GM19467 (cell line): ENCODE results near the gene SEC61G.

Experiments used
- ATAC-seq: cut with Tn5 transposase; IDR thresholded peaks from one replicate; pipeline ENCODE4 v1.9.1; 2021; ENCODE audit warnings: mild to moderate bottlenecking, moderate library complexity; ENCODE audit not compliant: unreplicated experiment

Gene SEC61G

DNA sequence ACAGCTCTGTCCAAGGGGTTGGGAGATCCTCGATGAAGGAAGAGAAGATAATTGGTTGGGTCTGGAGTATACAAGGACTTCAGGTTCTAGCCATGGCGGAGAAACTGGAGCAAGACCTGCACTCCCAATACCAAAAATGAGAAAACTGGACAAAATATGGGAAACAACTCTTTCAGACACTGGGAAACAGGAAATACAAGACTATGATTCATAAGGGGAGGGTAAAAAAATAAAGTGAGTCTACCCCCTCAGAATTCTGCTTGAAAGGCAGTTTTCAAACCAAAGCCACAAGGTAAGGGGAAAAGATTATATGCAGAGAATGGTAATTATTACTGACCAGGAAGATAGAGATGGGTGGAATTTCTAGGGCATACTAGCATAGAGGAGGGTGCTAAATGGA lies 10.2 kb upstream of the SEC61G start:
- ATAC-seq = no peak

DNA sequence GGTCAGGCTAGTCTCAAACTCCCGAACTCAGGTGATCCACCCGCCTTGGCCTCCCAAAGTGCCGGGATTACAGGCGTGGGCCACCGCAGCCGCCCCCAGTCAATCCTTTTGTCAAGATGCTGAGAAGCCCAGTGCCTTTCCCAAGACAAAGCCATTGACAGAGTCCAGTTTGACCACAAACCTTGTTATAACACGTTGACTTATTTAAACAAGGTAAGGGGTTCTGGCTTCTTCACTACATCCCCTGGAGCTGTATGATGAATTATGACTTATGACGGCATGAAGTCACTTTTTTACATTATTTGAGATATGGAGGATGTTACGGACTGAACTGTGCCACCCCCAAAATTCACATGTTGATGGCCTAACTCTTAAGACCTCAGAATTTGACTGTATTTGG lies 5.8 kb upstream of the SEC61G start:
- ATAC-seq = no peak

DNA sequence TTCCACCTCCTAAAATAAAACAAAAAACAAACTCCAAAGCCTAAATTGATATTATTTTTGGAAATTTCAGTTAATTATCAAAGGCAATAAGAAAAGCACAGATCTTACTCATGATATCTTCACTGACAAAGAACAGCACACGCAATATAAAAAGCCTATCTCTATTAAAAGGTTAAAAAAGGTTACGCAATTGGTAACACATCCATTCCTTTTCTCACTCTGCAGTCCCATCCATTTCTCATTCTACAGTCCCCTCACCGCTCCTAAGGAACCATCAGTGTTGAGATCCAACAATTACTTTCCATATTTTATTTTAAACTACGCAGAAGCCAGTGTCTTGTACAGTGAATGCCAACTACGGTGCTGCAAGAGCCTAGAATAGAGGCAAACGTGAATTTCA lies 1.3 kb downstream of the SEC61G start:
- no peak for ATAC-seq

DNA sequence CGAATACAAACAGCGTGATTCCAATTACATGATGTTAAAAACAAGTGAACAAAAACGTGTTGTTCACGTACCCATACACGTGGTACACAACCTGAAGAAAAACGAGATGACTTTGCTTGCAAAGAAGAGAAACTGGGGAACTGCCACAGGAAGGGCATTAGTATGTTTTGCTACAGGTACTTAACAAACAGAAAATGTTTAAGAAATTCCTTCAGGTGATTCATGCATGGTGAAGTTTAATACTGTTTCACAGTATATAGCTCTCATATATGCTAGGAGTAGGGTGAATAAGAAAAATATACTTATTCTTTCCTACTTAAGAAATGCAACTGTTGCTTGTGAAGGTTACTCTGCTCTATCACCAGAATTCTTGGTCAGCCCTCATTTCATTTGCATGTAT lies 9.8 kb downstream of the SEC61G start:
- no peak for ATAC-seq

DNA sequence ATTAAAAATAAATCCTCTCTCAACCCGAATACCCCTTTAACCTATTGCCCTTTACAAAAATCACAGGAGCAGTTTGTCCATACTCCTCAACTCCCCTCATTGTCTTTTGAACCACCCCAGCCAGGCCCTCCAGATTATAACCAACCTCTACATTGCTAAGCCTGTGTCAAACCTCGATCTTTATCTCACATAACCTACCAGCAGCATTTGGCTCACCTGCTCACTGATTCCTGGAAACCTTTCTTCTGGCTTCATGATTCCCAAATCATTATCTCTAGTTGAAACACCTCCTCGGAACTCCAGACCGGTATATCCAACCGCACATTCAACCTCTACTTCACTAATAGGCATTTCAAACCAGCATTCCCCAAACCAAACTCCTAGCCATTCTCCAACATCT lies 11.8 kb downstream of the SEC61G start:
- ATAC-seq = no peak

DNA sequence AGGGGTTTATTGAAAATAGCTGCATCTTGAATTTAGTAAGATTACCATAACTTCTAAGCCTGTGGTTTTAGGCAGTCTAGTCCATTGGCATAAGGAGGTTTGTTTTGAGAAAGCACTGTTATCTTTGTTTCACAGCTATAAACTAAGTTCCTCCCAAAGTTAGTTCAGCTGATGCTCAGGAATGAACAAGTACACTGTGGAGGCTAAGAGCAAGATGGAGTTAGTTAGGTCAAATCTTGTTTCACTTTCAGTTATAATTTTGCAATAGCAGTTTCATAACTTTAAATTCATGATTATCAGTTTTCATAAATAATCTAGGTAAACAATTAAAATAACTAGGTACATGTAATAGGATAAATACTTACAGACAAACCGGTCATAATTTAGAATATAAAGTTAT lies 15.4 kb downstream of the SEC61G start:
- ATAC-seq = no peak

DNA sequence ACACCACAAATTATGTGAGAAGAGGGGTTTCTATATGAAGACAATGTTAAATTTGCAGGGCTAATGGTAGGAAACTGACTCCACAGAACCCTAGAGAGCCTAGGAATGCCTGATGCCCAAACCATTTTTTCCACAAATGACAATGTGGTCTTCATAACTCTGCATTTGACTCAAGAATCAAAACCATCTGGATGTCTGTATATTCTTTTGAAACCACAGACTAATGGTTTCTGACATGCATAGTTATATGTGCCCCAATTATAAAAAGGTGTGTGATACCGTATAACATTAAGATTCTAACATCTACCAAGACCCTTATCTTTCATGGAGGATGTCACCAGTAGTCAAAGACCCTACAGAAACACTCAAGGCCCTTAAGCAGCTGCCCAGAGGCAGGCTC lies 20.3 kb downstream of the SEC61G start:
- ATAC-seq = no peak

DNA sequence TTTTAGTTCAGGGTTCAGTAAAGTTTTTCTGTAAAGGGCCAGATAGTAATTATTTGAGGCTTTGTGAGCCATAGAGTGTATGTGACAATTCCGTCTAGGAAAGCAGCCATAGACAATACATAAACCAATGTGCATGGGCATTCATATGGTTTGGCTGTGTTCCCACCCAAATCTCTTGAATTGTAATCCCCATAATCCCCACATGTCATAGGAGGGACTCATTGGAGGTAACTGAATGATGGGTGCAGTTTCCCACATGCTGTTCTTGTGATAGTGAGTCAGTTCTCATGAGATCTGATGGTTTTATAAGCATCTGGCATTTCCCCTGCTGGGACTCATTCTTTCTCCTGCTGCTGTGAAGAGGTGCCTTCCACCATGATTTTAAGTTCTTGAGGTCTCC lies 29.9 kb downstream of the SEC61G start:
- ATAC-seq = no peak

DNA sequence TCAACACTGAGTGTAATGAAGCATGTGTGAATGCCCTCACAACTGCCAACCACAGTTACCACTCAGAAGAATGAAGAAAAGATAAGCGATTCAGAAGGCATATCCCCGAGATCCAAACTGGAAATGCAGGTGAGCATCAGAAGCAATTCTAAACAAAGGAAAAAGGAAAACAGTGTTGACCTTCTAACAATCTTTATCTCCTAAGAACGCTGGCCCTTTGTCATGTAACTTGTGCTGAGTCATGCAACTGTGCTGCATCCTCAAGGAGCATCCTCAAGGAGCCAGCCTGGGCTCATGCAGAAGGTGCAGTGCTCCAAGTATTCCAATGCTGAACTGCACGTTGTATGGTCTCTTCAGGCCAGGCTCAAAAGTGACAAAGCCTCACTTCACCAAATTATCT lies 30.6 kb downstream of the SEC61G start:
- no peak for ATAC-seq

DNA sequence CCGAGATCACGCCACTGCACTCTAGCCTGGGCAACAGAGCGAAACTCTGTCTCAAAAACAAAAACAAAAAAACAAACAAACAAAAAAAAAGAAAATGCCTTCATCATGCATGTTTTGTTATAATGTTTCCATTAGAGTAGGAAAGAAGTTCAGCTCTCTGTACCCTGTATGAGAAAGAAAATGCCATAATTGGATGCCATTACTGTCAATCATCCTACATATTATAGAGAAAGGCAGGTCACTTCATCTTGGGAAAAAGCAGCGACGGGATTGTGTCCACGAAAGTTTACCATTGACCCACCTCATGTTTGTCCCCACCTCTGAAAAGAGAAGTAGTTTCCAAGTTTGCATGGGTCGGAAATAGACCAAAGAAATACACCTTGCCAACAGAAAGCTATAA lies 33.8 kb downstream of the SEC61G start:
- ATAC-seq = no peak

DNA sequence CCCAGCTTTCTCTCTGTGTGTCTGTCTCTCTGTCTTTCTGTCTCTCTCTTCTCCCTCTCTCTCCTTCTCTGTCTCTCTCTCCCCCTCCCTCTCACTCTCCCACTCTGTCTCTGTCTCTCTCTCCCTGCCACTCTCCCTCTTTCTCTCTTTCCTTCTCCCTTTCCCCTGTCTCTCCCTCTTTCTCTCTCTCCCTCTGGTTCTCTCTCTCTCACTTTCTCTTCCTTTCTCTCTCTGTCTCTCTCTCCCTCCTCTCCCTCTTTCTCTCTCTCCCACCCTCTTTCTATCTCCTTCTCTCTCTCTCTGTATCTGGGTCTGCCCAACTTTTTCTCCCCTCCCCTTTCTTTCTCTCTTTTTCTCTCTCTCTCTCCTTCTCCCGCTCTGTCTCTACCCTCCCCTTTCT lies 36.5 kb downstream of the SEC61G start:
- ATAC-seq = no peak

DNA sequence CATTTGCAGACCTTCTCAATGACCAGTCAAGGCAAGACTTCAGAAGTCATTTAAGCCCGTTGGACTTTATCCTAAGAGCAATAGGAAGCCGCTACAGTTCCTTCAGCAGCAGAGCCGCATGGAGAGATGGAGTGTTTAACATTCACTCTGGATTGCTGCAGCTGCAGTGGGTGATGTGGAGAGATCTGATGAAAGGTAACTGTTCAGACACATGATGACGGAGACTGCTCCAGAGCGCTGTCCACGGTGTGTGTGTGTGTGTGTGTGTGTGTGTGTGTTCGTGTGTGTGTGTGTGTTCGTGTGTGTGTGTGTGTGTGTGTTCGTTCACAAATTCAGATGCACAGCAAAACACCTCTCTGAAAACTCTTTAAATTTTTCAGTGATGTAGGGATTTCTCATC lies 37.0 kb downstream of the SEC61G start:
- ATAC-seq = no peak

DNA sequence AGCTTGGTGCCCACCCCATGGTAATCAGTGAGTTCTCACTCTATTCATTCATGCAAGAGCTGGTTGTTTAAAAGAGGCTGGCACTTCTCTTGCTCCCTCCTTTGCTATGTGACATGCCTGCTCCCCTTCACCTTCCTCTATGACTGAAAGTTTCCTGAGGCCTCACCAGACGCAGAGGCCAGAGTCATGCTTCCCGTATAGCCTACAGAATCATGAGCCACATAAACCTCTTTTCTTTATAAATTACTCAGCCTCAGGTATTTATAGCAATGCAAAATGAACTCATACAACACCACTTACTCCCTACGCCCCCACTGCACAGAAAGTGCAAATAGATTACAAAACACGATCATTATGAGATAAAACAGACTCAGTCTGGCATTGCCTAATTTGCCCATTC lies 39.0 kb downstream of the SEC61G start:
- no peak for ATAC-seq

DNA sequence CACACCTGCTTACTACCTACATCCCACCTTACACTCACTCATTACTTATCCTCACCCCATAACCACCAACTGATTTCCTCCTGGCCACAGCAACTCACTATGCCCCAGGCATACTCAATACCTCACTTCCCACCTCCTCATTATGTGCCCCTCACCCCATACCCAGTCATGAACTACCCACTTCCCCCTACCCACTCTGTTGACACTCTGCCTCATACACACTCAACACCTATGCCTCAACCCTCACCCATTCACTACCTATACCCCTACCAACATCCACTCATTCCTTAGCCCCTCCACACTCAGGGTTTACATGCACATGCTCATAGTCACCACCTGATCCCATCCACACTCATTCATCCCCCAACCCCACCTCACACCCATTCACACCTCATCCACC lies 39.6 kb downstream of the SEC61G start:
- no peak for ATAC-seq

DNA sequence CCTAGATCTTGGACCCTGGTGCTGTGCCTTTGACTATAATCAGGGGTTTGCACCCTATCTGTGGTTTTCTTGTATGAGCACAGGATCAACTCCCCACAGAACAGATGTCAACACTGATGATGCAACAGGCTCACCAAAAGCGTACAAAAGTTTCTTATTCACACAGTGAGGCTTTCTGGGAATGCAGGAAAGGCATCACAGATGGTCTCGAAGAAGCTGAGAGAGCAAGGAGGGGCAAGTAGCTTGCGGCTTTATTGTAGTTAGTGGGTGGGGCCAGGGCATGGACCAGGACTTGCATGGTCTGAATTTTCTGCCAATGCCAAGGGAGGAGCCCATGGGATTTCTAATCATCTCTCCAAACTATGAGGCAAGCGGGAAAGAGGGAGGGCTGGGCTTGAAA lies 46.2 kb downstream of the SEC61G start:
- no peak for ATAC-seq

DNA sequence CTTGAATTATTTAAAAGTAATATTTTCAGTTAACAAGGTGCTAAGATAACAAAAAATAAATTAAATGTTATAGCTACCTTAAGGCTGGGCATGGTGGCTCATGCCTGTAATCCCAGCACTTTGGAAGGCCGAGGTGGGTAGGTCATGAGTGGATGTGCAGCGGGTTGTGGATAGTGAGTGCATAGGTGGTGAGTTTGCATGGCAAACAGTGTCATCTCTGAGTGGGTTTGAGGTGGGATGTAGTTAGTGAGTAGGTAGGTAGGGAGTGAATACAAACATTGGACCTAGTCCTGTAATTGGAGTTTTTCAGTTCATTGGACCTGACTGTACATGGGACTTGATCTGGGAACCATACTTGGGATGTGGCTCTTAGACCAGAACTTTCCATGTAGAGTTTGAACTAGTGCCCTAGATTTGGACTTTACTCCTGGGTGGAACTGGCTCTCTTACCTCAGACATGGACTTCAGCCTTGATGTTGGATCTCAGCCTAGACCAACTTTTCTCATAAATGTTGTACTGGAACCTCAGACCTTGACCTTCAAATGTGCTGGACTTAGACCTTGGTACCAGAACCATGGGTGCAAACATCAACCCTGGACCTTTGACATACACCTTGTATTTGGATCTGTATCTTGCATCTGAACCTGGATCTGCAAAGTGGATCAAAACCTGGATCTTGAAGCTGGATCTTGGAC lies 47.0 kb downstream of the SEC61G start:
- no peak for ATAC-seq

DNA sequence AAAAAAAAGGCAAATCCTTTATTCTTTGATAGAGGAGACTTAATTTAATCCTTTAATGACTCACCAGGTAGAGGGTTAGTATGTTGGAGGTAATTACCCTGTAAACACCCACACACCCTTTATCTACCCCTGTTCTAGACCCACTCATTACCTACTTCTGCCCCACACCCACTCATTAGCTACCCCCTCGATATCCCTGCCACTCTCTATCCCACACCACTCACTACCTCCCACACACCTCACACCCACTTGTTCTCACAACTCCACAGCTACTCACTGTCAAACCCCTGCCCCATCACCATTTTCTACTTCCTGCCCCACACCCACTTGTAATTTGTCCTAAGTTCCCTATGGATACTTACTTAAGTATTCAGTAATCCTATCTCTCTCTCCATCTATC lies 49.7 kb downstream of the SEC61G start:
- no peak for ATAC-seq

DNA sequence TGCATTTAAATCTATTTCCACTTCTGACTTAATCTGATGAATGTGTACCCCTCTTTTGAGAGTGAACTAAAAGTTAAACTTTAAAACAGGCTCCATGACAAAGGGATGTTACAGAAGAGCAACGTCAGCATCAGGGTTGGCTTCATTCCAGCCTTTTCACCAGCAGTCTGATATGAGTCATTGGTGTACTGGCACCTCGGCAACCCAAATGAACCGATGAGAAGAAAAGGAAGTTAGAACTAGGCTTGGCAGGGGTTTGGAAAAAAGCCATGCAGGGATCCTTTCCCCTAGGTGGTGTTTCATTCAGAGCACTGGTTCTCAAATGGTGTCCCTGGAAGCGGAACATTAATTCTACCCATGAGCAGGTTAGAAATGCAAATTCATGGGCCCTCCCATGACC lies 53.6 kb downstream of the SEC61G start:
- no peak for ATAC-seq

DNA sequence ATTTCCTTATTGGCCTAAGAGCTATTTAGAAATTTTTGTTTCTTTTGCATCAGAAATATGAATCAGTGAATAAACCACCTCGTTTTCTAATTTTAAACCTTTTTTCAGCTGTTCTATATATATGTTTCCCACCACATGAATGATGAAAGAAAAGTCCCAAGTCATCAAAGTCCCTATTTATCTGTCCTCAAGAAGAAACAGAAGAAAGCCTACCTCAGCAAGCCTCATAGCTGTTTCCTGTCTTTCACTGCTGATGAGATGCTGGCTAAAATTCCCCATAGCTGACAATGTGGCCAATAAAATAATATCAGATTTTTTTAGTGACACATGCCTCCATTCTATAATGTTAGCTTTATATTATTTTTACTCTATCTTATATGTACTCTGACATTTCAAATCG lies 54.2 kb downstream of the SEC61G start:
- ATAC-seq = no peak
